DOHH2 (cell line): Measurements from ENCODE around the gene PTPN21.

ENCODE experiments used
- H3F3A ChIP-seq: fragments of 200-600 bp; sonication (generic), shearing (Covaris generic); 2 replicates; pipeline ENCODE4 v1.6.0; 2016; ENCODE audit warnings: antibody characterized with exemption, mild to moderate bottlenecking; ENCODE audit not compliant: control insufficient read depth, insufficient read depth
- H3K27ac ChIP-seq: fragments of 200-600 bp; sonication (generic); 2 replicates; pipeline ENCODE4 v1.5.1; 2014; ENCODE audit warnings: low read depth, mild to moderate bottlenecking, low read length, moderate library complexity
- H3K27me3 ChIP-seq: fragments of 200-600 bp; sonication (generic); 2 replicates; pipeline ENCODE4 v1.6.1; 2014; ENCODE audit warnings: mild to moderate bottlenecking, low read length, mixed read lengths; ENCODE audit not compliant: control insufficient read depth
- H3K36me3 ChIP-seq: fragments of 200-600 bp; sonication (generic); 2 replicates; pipeline ENCODE4 v1.6.1; 2014; ENCODE audit warnings: mild to moderate bottlenecking, low read length, moderate library complexity, mixed read lengths; ENCODE audit not compliant: control insufficient read depth
- H3K4me1 ChIP-seq: fragments of 200-600 bp; sonication (generic); 2 replicates; pipeline ENCODE4 v1.6.1; 2014; ENCODE audit warnings: mild to moderate bottlenecking, low read length, mixed read lengths; ENCODE audit not compliant: control insufficient read depth
- H3K4me2 ChIP-seq: fragments of 200-600 bp; sonication (generic); 2 replicates; pipeline ENCODE4 v1.6.0; 2014; ENCODE audit warnings: mild to moderate bottlenecking, low read length, moderate library complexity
- H3K4me3 ChIP-seq: fragments of 200-600 bp; sonication (generic); 2 replicates; pipeline ENCODE4 v1.5.1; 2014; ENCODE audit warnings: mild to moderate bottlenecking, low read length, mixed read lengths
- H3K79me2 ChIP-seq: fragments of 200-600 bp; sonication (generic); 2 replicates; pipeline ENCODE4 v1.6.1; 2014; ENCODE audit warnings: mild to moderate bottlenecking, low read length, mixed read lengths; ENCODE audit not compliant: control insufficient read depth
- H3K9me2 ChIP-seq: fragments of 200-600 bp; sonication (generic); replicated peaks from 2 replicates; pipeline ENCODE4 v1.6.1; 2014; ENCODE audit warnings: mild to moderate bottlenecking, low read length, mixed read lengths; ENCODE audit not compliant: control insufficient read depth
- H3K9me3 ChIP-seq: fragments of 200-600 bp; sonication (generic); 2 replicates; pipeline ENCODE4 v1.6.1; 2014; ENCODE audit warnings: antibody characterized with exemption, low read length, mixed read lengths; ENCODE audit not compliant: control insufficient read depth, insufficient read depth
- H4K20me1 ChIP-seq: fragments of 200-600 bp; sonication (generic); 2 replicates; pipeline ENCODE4 v1.6.0; 2014; ENCODE audit warnings: low read depth, mild to moderate bottlenecking, antibody characterized with exemption, low read length, moderate library complexity; ENCODE audit not compliant: control insufficient read depth, insufficient read depth
- CTCF ChIP-seq: fragments of 200-600 bp; sonication (generic); IDR thresholded peaks from one replicate; pipeline ENCODE4 v1.5.1; 2014; ENCODE audit warnings: antibody characterized with exemption, mild to moderate bottlenecking, low read depth, low read length; ENCODE audit not compliant: poor library complexity, severe bottlenecking
- EZH2phosphoT487 ChIP-seq: fragments of 200-600 bp; sonication (generic); IDR thresholded peaks from 2 replicates; pipeline ENCODE4 v1.6.1; 2017; ENCODE audit warnings: borderline replicate concordance, mild to moderate bottlenecking, antibody characterized with exemption, low read length, moderate library complexity, mixed read lengths

PTPN21 gene

GRCh38 chr14:88599326-88599725 is 44.5 kb upstream of the PTPN21 start:
- Histone ChIP-seq H3K4me1 (peaks cover 11% of the 10 kb centered on the region), H3K79me2 (no peaks in the 10 kb centered on the region), H3K9me2 (no peaks in the 10 kb centered on the region), H3K36me3 (peaks cover 91% of the 10 kb centered on the region), H3F3A (no peaks in the 10 kb centered on the region), H4K20me1 (no peaks in the 10 kb centered on the region), H3K27me3 (no peaks in the 10 kb centered on the region), H3K27ac (no peak overlapping the region), H3K4me2 (no peak overlapping the region), H3K9me3 (no peaks in the 10 kb centered on the region), H3K4me3 (no peak overlapping the region)
- no peak for TF ChIP-seq EZH2phosphoT487
- TF ChIP-seq CTCF: no peak

- Histone ChIP-seq H3K4me3 (no peak overlapping the region), H3K4me1 (peaks cover 11% of the 10 kb centered on the region), H4K20me1 (no peaks in the 10 kb centered on the region), H3K27ac (no peak overlapping the region), H3K9me3 (no peaks in the 10 kb centered on the region), H3F3A (no peaks in the 10 kb centered on the region), H3K36me3 (peaks cover 91% of the 10 kb centered on the region), H3K9me2 (no peaks in the 10 kb centered on the region), H3K79me2 (no peaks in the 10 kb centered on the region), H3K27me3 (no peaks in the 10 kb centered on the region), H3K4me2 (no peak overlapping the region)
- no peak for TF ChIP-seq CTCF
- no peak for TF ChIP-seq EZH2phosphoT487
Measured at GRCh38 chr14:88598097-88598675, 43.4 kb upstream of the PTPN21 start.

- Histone ChIP-seq H3K4me2 (no peak overlapping the region), H3K79me2 (no peaks in the 10 kb centered on the region), H3K27me3 (no peaks in the 10 kb centered on the region), H4K20me1 (no peaks in the 10 kb centered on the region), H3K9me3 (no peaks in the 10 kb centered on the region), H3K4me1 (peaks cover 11% of the 10 kb centered on the region), H3F3A (no peaks in the 10 kb centered on the region), H3K27ac (no peak overlapping the region), H3K9me2 (no peaks in the 10 kb centered on the region), H3K36me3 (peaks cover 90% of the 10 kb centered on the region), H3K4me3 (no peak overlapping the region)
- TF ChIP-seq CTCF (no peak), EZH2phosphoT487 (no peak)
Measured at GRCh38 chr14:88597601-88598000, 42.8 kb upstream of the PTPN21 start.
